Duodenal mucosa (tissue), 2 donors: Measurements from ENCODE around the gene SPRTN.

Experiments
- H3K27ac ChIP-seq: one replicate; pipeline ENCODE4 v1.7.0; 2013; ENCODE audit warnings: low read depth, low read length
- H3K27me3 ChIP-seq, 2 donors: one replicate each; pipeline ENCODE4 v1.7.0; 2013; ENCODE audit warnings: low read length in 2 of 2, control low read depth in 1 of 2; ENCODE audit not compliant: insufficient read depth in 2 of 2, control insufficient read depth in 1 of 2
- H3K36me3 ChIP-seq, 2 donors: one replicate each; pipeline ENCODE4 v1.7.0; 2013; ENCODE audit warnings: low read length in 2 of 2, control low read depth in 1 of 2; ENCODE audit not compliant: insufficient read depth in 2 of 2, control insufficient read depth in 1 of 2
- H3K4me1 ChIP-seq, 2 donors: one replicate each; pipeline ENCODE4 v1.7.0; 2013; ENCODE audit warnings: low read length in 2 of 2, control low read depth in 1 of 2; ENCODE audit not compliant: insufficient read depth in 2 of 2, control insufficient read depth in 1 of 2
- H3K4me3 ChIP-seq, 2 donors: one replicate each; pipeline ENCODE4 v1.7.0; 2013; ENCODE audit warnings: low read length in 2 of 2, low read depth in 1 of 2
- H3K9ac ChIP-seq, 2 donors: one replicate each; pipeline ENCODE4 v1.7.0; 2013; ENCODE audit warnings: low read length in 2 of 2, low read depth in 1 of 2
- H3K9me3 ChIP-seq, 2 donors: one replicate each; pipeline ENCODE4 v1.7.0; 2013; ENCODE audit warnings: low read length in 2 of 2, control low read depth in 1 of 2; ENCODE audit not compliant: control insufficient read depth in 1 of 2

SPRTN gene

GRCh38 chr1:231404318-231404717 lies 66.2 kb downstream of the SPRTN start:
- H3K4me3 ChIP-seq = no peak overlapping the region
- H3K9me3 ChIP-seq = no peaks in the 10 kb centered on the region
- peaks cover 13 to 31% of the 10 kb centered on the region in 2 donors for H3K4me1 ChIP-seq
- no peaks in the 10 kb centered on the region for H3K36me3 ChIP-seq
- no peak overlapping the region for H3K27ac ChIP-seq
- H3K27me3 ChIP-seq = no peaks in the 10 kb centered on the region
- no peak overlapping the region for H3K9ac ChIP-seq
